GM23338 (cell line): ENCODE measurements around the gene C4BPA.

Experiments used
- CTCF ChIP-seq, 2 experiments: fragments of 200-600 bp in 1 of 2; sonication (generic) in 1 of 2; conservative IDR thresholded peaks; 2 replicates each; pipeline versions ENCODE4 v1.5.1 to v1.6.1; 2016 to 2017; ENCODE audit warnings: antibody characterized with exemption in 2 of 2, low read depth in 2 of 2, mild to moderate bottlenecking in 2 of 2, moderate library complexity in 1 of 2
- NANOG ChIP-seq: IDR thresholded peaks from 2 replicates; pipeline ENCODE4 v1.6.1; 2016; ENCODE audit warnings: antibody characterized with exemption, borderline replicate concordance

- no peak for TF ChIP-seq CTCF (conservative IDR thresholded peaks at IDR 0.05; ENCODE audit: low read depth in 2 of 2)
- TF ChIP-seq NANOG: no peak
Observed at GRCh38 chr1:207164086-207164485, 60.1 kb downstream of the C4BPA start.
